Fibroblast of skin of right biceps (primary cell): Measurements from ENCODE around the gene KRTAP19-7.
A peak's percentile ranks its signal among the peaks of the same experiment; 100 is the strongest.

Experiments
- DNase-seq: peaks from one replicate; pipeline ENCODE4 v3.0.0-alpha.2; 2013

KRTAP19-7 gene, protein sequence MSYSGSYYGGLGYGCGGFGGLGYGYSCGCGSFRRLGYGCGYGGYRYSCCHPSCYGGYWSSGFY

DNA sequence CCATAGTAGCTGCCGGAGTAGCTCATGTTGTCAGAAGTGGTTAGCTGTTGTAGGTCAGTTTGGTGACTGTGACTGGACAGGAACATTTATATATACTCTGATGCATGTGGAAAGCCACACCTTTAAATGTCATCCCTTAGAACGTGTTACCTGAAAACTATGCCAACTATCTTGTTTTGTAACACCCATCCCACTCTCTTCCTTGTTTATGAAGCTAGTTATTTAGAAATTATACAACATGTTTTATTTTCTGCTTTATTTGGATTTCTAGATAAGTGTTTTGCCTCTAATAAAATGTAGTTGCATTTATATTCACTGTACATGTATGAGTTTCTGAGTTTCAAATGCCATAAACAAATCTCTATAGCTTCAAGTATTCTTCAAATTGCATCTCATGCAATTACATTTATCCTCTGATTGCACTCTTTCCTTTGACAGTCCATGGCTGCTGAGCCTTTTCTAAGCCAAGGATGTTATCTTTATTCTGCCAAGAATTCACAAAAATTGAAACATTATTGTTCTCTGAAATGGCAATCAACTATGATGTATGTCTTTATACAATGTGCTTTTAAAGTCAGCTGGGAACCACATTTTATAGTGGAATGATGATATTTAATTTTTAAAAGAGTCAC lies at the start of gene KRTAP19-7:
KRTAP19-7 (minus strand) TSS at position 51 of the 632 bp plus-strand sequence; CDS start at position 26, 25 bp downstream.
- DNase-seq: no peak

DNA sequence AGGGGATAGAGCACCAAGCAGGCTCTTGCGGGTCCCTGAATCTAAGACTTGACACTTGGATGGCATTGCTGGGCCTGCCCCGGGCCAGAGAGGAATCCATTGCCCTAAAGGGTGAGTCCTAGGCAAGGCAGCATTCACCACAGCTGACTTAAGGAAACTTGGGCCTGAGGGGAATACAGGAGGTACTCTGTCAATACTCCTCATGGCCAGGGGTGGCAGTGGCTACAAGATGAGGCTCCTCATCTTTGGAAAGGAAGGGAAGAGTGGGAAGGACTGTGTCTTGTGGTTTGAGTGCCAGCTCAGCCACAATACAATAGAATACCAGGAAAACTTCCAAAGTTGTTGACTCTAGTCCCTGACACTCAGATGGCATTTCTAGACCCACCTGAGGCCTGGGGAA lies 44.9 kb upstream of the KRTAP19-7 start:
- DNase-seq: no peak

DNA sequence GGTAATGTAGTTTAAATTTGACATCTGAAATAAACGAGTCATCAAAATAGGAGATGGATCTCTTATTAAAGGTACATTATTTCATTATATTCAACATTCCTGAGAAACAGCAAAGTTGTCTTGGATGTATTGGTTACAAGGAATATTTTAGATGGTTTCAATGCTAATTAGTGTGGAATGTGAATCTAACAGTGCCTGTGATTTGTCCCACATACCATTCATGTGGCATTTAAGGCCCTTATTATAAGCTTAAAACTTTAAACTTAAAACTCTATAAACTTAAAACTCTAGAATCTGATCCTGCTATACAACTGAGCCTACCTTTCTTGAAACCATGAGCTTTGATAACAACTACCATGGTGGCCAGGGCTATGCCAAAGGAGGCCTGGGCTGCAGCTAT lies 39.7 kb upstream of the KRTAP19-7 start, which contains the start of gene KRTAP22-1:
KRTAP22-1 (plus strand) TSS at position 301 of the 400 bp plus-strand sequence.
- DNase-seq: no peak

DNA sequence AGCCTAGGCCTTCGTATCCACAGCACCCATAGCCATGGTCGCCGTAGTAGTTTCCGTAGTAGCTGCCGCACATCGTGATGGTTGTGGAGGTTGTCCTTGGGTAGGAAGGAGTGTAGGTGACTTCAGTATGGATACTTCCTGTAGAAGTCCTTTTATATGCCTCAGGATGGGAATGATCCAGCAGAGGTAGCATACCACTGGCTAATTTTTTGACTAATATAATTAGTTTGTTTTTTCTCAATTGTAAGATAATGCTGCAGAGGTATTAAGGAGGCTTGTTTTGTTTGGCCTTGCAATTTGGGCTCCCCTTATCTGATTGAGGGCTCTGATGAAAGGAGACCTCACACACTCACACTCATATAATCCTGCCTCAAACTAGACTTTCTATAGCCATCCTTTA lies 37.7 kb upstream of the KRTAP19-7 start, which contains the start of gene KRTAP6-2:
KRTAP6-2 (minus strand) TSS at position 101 of the 400 bp plus-strand sequence; CDS start at position 73, 28 bp downstream.
- no peak for DNase-seq

DNA sequence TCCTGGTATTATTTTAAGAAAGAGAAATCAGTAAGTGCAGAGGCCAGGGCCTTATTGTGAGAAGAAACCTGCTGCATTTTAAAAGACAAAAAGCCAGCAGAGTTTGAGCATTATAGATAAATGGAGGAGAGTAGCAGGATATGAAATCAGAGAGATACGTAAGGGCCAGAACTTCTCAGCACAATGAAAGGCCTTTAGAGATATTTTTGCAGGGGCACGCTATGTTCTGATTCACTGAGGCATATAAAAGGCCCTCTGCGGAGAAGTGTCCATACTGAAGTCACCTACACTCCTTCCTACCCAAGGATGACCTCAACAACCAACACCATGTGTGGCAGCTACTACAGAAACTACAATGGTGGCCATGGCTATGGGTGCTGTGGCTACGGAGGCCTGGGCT lies 31.0 kb upstream of the KRTAP19-7 start, which contains the start of gene KRTAP6-3:
KRTAP6-3 (plus strand) TSS at position 301 of the 400 bp plus-strand sequence; CDS start at position 307, 6 bp downstream.
- no peak for DNase-seq

DNA sequence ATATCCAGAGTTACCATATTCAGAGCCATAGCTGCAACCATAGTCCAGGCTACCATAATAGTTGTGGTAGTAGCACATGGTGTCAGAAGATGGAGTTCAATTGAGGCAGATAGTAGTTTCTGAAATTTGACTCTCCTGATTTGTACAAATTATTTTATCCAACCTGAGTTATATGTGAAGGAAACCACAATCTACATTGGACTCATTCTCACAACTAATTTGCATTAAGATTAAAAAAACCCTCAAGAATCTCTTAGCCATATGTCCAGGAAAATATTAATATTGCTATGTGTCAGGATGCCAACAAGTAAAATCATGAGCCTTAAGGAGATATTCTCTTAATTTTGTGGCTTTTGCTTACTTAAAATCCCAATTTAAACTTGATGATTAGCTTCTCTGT lies 29.2 kb upstream of the KRTAP19-7 start, which contains the start of gene KRTAP22-2:
KRTAP22-2 (minus strand) TSS at position 101 of the 400 bp plus-strand sequence.
- DNase-seq: no peak

DNA sequence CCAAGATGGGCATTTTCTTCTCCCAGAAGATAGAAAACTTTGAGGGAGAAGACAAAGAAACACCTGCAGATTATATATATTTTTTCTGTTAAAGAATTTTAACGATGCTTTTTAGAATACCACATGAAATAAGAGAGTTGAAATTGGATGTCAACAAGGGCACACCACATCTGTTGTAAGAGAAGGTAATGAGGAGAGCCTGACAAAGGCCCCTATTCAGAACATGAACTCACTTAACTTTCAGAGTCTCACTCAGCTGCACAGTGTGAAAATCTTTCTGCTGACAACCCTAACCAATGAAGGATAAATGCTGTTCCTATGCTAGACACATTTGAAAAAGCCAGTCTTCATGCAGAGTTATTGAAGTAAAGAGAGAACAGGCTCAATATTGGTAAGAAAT lies 21.8 kb upstream of the KRTAP19-7 start:
- DNase-seq: no peak

DNA sequence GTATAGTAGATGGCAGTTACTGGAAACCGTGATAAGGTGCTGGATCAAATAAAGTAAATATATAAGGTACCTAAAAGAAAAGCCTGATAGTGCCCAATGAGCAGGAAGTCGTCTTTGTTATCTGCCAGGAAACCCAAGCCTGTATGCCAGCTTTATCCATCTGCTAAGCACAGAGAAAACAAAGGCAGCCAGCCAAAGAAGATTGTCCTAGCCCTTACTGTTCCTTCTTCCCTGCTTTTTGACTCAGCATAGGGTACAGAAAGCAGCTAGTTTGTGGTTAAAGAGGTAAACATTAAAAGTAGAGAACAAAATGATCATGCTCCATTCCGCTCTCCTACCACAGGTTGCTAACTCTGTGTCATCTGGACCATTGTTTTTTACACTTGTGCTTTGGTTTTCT lies 19.0 kb upstream of the KRTAP19-7 start:
- DNase-seq: no peak

DNA sequence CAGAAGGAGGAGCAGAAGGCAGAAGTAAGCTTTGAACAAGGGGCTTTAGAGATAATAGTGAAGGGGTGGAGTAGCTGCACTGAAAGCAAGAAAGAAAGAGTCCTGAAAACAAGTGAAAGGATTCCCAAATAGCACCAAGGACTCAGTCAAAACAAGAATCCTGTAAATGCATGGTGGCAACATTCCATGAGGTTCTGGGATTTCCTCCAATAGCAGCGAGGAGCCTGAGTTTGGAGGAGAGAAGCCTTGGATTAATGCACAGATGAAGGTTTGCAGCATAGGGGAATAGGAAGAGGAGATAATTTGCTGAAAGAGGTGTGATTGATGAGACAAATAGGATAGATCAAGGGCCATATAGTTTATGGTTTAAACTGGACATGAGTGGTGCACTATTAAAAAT lies 18.2 kb upstream of the KRTAP19-7 start:
- no peak for DNase-seq

DNA sequence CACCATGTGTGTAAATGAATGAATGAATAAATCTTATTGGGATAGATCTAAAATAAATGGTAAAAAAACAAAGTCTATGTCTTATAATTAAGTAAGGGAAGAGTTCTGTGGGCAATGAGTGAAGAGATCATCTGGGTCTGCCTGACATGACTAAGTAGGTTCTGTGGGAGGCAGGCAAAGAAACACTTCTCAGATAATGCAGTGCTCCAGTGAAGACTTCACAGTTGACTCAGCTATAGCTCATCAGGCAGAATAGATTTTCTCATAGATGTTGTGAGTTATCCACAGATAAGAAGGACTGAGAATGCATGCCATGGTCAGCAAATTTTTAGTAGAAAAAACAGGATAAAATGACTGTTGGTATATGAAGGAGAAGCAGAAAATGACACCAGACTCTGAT lies 16.7 kb upstream of the KRTAP19-7 start:
- peak; percentile 1 for DNase-seq

DNA sequence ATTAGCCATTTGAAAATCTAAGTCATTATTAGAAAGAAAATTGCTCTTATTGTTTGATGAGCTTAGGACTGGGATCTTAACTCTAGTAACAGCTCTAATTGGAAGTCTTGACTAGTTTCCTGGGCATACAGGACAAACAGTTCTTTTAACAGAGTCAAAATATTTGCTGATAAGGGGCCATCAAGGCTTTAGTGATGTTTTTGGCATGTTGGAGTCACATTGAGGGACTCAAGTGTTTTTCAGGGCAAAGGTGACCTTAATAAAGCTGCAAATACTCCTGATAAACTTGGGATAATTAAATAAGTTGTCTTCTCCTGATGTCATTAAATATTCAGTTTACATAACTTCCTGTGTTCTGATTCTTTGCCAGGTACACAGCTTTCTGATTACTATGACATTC lies 6.5 kb upstream of the KRTAP19-7 start:
- DNase-seq: no peak

DNA sequence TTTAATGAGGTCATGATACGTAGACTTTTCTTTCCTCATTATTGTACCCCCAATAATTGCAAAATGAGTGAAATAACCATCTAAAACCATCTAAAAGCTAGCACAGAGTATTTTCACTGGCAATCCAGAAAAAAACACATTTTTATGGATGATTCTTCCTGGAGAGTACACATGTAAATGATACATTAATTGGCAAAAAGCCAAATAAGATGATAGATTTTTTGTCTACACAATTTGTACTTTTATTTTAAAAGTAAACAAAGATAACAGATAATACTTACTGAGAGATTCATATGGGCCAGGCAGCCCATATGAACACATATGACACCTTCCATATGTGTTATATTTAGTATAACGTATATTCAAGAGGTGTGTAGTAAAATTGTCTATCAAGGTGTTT lies 2.5 kb upstream of the KRTAP19-7 start:
- no peak for DNase-seq

DNA sequence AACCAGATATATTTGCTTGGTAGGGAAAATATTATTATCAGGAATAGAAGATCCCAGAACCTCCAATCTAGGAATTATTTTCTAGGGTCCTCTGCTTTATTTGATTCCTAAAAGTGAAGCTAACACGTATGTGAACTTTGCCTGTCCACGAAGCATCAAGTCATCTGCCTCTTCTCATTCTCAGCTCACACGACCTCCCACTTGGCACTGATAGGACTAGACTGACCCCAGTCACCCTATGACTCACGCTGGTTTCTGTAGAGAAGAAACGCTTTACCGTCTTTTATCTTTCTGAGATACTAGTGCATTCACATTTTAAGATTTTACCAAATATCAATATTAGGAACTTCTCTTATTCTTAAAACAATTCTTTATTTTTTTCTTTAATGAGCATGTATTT lies 2.0 kb upstream of the KRTAP19-7 start:
- DNase-seq: no peak

DNA sequence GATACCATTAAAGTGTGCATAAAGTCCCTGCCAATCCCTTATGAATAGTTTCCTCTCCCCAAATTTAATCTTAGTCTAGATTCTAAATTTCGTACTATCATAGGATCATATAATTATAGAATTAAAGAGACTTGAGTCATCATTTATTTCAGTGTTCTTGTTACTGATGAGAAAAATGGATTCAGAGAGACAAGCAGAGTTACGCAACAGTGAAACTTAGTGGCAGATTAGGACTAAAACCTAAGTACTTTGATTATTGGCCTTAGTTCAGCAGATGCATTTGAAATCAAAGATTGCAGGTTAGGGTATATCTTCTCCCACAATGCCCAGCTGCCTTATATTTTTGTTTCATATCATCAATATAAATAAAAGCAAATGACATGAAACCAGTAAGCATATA lies 843 bp upstream of the KRTAP19-7 start:
- DNase-seq: no peak

DNA sequence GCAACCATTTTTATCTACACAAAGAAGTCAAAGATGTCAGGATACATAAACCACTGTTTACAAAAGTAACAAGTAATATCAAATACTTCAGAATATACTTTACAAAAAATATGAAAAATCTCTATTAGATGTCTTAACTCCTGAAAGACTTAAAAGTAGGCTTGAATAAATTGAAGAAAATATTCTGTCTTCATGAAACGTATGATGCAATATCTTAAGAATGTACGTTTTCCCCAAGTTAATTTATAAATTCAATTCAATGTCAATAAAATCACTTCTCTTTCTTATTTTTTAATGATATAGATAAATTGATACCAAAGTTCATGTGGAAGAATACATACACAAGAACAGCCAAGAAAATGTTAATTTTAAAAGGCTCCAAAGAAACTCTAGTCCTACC lies 6.0 kb downstream of the KRTAP19-7 start:
- no peak for DNase-seq

DNA sequence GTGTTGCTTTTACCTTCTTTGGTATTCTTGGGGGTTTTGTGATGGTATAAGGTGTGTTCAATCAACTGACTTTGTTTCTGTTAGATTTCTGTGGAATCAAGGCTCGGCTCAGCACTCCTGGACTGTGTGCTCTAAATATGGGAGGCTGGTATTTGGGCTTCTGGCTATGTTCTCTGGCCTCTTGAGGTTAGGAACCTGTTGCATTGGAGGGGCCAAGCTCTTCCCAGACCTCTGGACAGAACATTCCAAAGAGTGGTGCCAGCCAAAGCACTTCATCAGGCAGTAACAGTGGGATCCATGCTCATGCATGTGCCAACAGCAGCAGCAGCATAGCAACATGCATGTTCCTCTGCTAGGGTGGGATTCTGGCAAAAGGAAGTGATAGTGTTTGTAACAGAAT lies 8.3 kb downstream of the KRTAP19-7 start:
- DNase-seq: no peak

DNA sequence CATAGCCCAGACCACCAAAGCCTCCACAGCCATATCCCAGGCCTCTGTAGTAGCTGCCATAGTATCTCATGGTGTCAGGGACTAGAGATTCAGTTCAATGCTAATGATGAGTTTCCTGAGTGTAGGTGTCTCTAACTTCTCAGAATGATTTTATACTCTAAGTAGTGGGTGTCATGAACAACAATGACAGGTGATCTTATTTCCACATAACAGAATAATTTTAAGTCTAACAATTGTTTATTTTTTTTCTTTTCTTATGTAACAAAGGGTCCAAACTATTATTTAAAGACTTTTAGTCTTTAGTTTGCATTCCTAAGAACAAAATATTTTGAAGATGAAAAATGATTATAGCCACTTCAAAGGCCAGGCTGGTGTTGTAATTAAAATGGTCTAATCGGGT lies 19.4 kb downstream of the KRTAP19-7 start, which contains the start of gene KRTAP19-6:
KRTAP19-6 (minus strand) TSS at position 101 of the 400 bp plus-strand sequence; CDS start at position 70, 31 bp downstream.
- no peak for DNase-seq

DNA sequence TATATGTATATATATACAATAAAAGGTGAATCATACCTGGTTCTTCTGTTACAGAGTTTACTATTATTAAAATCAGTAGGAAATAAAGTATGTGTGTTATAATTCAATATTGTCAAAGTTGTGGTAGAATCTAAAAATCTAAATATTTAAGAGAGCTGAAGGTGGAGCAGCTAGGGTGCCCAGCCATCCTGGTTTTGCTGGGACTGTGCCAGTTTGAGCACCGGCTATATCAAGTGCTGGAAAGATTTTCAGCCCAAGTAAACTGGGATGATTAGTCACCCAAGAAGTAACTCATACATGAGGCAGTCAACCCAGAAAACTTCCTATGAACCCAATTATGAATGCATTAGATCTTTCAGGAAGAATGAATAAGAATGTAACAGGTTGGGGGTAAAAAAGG lies 42.2 kb downstream of the KRTAP19-7 start:
- DNase-seq: no peak

DNA sequence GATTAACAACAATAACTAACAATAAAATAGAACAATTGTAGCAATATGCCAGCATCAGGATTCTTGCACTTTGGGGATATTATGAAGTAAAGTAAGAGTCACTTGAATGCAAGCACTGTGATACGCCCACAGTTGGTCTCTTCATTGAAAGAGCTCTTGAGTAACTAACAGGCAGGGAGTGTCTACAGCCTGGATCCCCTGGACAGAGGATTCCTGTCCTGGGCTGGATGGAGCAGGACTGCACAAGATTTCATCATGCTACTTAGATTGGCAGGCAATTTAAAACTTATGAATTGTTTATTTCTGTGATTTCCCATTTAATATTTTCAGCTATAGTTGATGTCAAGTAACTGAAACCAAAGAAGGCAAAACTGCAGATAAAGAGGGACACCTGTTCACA lies 45.4 kb downstream of the KRTAP19-7 start:
- DNase-seq: no peak
